H9 (cell line): Measurements from ENCODE around the gene IGFL2. TPM values are rescaled to one million over a fixed set of nuclear protein-coding genes. Genes with fewer than 3 reads are reported as not detected.

Experiments used
- DNase-seq: peaks from one replicate; pipeline ENCODE4 v3.0.0-alpha.2; 2017
- H2AFZ ChIP-seq: one replicate; pipeline ENCODE4 v1.6.1; 2013; ENCODE audit warnings: mild to moderate bottlenecking, low read length, control low read depth, moderate library complexity
- H2AK5ac ChIP-seq: 2 replicates; pipeline ENCODE4 v1.6.1; 2013; ENCODE audit warnings: low read length, control low read depth, mixed read lengths; ENCODE audit not compliant: insufficient read length
- H2BK120ac ChIP-seq: one replicate; pipeline ENCODE4 v1.6.1; 2013; ENCODE audit warnings: low read depth, mild to moderate bottlenecking, low read length, control low read depth, inconsistent platforms; ENCODE audit not compliant: poor library complexity, severe bottlenecking
- H2BK12ac ChIP-seq: 2 replicates; pipeline ENCODE4 v1.6.1; 2013; ENCODE audit warnings: low read length, control low read depth, mixed read lengths, low read depth; ENCODE audit not compliant: insufficient read length
- H2BK15ac ChIP-seq: 2 replicates; pipeline ENCODE4 v1.6.1; 2013; ENCODE audit warnings: low read depth, low read length, control low read depth
- H2BK20ac ChIP-seq: one replicate; pipeline ENCODE4 v1.6.1; 2013; ENCODE audit warnings: low read depth, mild to moderate bottlenecking, low read length, control low read depth, inconsistent platforms; ENCODE audit not compliant: poor library complexity, severe bottlenecking
- H2BK5ac ChIP-seq: 2 replicates; pipeline ENCODE4 v1.6.1; 2013; ENCODE audit warnings: low read length, control low read depth, mixed read lengths; ENCODE audit not compliant: insufficient read length
- H3K14ac ChIP-seq: 2 replicates; pipeline ENCODE4 v1.6.1; 2013; ENCODE audit warnings: low read length, control low read depth; ENCODE audit not compliant: insufficient read depth
- H3K18ac ChIP-seq: 2 replicates; pipeline ENCODE4 v1.6.1; 2013; ENCODE audit warnings: low read depth, mild to moderate bottlenecking, mixed read lengths, low read length, control low read depth; ENCODE audit not compliant: insufficient read length
- H3K23ac ChIP-seq: 2 replicates; pipeline ENCODE4 v1.6.1; 2013; ENCODE audit warnings: low read length, control low read depth, mixed read lengths, low read depth; ENCODE audit not compliant: insufficient read length
- H3K23me2 ChIP-seq: 2 replicates; pipeline ENCODE4 v1.6.1; 2013; ENCODE audit warnings: low read depth, mild to moderate bottlenecking, mixed read lengths, low read length, control low read depth; ENCODE audit not compliant: insufficient read length, poor library complexity, severe bottlenecking
- H3K27ac ChIP-seq: 2 replicates; pipeline ENCODE4 v1.5.1; 2013; ENCODE audit warnings: low read length, control low read depth, mixed read lengths, low read depth; ENCODE audit not compliant: insufficient read length
- H3K27me3 ChIP-seq: 2 replicates; pipeline ENCODE4 v1.6.1; 2013; ENCODE audit warnings: low read length, control low read depth, inconsistent platforms; ENCODE audit not compliant: insufficient read depth
- H3K4ac ChIP-seq: 2 replicates; pipeline ENCODE4 v1.6.1; 2013; ENCODE audit warnings: low read depth, mild to moderate bottlenecking, control low read depth, inconsistent platforms, low read length, moderate library complexity
- H3K4me1 ChIP-seq: 2 replicates; pipeline ENCODE4 v1.6.1; 2013; ENCODE audit warnings: low read length, control low read depth, inconsistent platforms; ENCODE audit not compliant: insufficient read depth
- H3K4me2 ChIP-seq: 2 replicates; pipeline ENCODE4 v1.6.1; 2013; ENCODE audit warnings: low read length, control low read depth, mixed read lengths; ENCODE audit not compliant: insufficient read length, insufficient read depth
- H3K56ac ChIP-seq: 2 replicates; pipeline ENCODE4 v1.6.1; 2013; ENCODE audit warnings: low read depth, mild to moderate bottlenecking, mixed read lengths, low read length, control low read depth; ENCODE audit not compliant: insufficient read length
- H3K79me1 ChIP-seq: 2 replicates; pipeline ENCODE4 v1.6.1; 2013; ENCODE audit warnings: low read depth, mild to moderate bottlenecking, moderate library complexity, low read length, control low read depth, inconsistent platforms; ENCODE audit not compliant: insufficient read depth, poor library complexity, severe bottlenecking
- H3K79me2 ChIP-seq: 2 replicates; pipeline ENCODE4 v1.6.1; 2013; ENCODE audit warnings: low read length, control low read depth, inconsistent platforms; ENCODE audit not compliant: insufficient read depth
- H3K9ac ChIP-seq: 2 replicates; pipeline ENCODE4 v1.6.1; 2013; ENCODE audit warnings: low read length, control low read depth, mixed read lengths; ENCODE audit not compliant: insufficient read length; ENCODE audit errors: extremely low read depth
- H3K9me3 ChIP-seq: one replicate; pipeline ENCODE4 v1.6.1; 2013; ENCODE audit warnings: low read depth, low read length, inconsistent platforms; ENCODE audit not compliant: control insufficient read depth
- H3T11ph ChIP-seq: one replicate; pipeline ENCODE4 v1.6.1; 2013; ENCODE audit warnings: mild to moderate bottlenecking, low read length, control low read depth, inconsistent platforms
- H4K20me1 ChIP-seq: one replicate; pipeline ENCODE4 v1.6.1; 2013; ENCODE audit not compliant: control insufficient read depth, insufficient read length, insufficient read depth
- H4K5ac ChIP-seq: 2 replicates; pipeline ENCODE4 v1.6.1; 2013; ENCODE audit warnings: low read depth, mild to moderate bottlenecking, mixed read lengths, low read length, control low read depth; ENCODE audit not compliant: insufficient read length
- H4K8ac ChIP-seq: replicated peaks from 2 replicates; pipeline ENCODE4 v1.6.1; 2013; ENCODE audit warnings: low read length, control low read depth, mixed read lengths, low read depth; ENCODE audit not compliant: insufficient read length
- H4K91ac ChIP-seq: 2 replicates; pipeline ENCODE4 v1.6.1; 2013; ENCODE audit warnings: low read depth, mild to moderate bottlenecking, moderate library complexity, mixed read lengths, low read length, control low read depth; ENCODE audit not compliant: insufficient read length
- H3K27ac Mint-ChIP-seq, 3 experiments: 2 replicates in 2 of 3; 3 replicates in 1 of 3; pipeline ENCODE4 v1.8.0; 2020 to 2021; ENCODE audit warnings: mixed read lengths in 3 of 3, mild to moderate bottlenecking in 1 of 3, moderate library complexity in 1 of 3
- H3K27me3 Mint-ChIP-seq: 2 replicates; pipeline ENCODE4 v1.8.0; 2021; ENCODE audit warnings: low read depth, mild to moderate bottlenecking, moderate library complexity, mixed read lengths
- H3K36me3 Mint-ChIP-seq, 3 experiments: 2 replicates in 2 of 3; 3 replicates in 1 of 3; pipeline ENCODE4 v1.8.0; 2020 to 2021; ENCODE audit warnings: low read depth in 3 of 3, mixed read lengths in 3 of 3; ENCODE audit not compliant: insufficient read depth in 1 of 3
- H3K4me1 Mint-ChIP-seq, 2 experiments: 2 replicates each; pipeline ENCODE4 v1.8.0; 2020; ENCODE audit warnings: mixed read lengths in 2 of 2
- H3K4me3 Mint-ChIP-seq, 2 experiments: 2 replicates in 1 of 2; 3 replicates in 1 of 2; pipeline ENCODE4 v1.8.0; 2020 to 2021; ENCODE audit warnings: mild to moderate bottlenecking in 2 of 2, mixed read lengths in 2 of 2, moderate library complexity in 1 of 2
- H3K9me3 Mint-ChIP-seq, 2 experiments: 2 replicates in 1 of 2; 3 replicates in 1 of 2; pipeline ENCODE4 v1.8.0; 2020; ENCODE audit warnings: mild to moderate bottlenecking in 2 of 2, mixed read lengths in 2 of 2, moderate library complexity in 1 of 2
- WGBS: extraction: QIAGEN DNeasy Blood & Tissue Kit; methylation state at CpG from one replicate; pipeline ENCODE4 v1.1.7; 2013; ENCODE audit warnings: missing lambda C conversion rate, low lambda C conversion rate, mixed read lengths; ENCODE audit not compliant: insufficient read length; ENCODE audit errors: extremely low coverage; 5-methylcytosine and 5-hydroxymethylcytosine counted together
- total RNA-seq: library from RNA; stranded (reverse); gene quantifications from 2 replicates; pipeline ENCODE4 v1.2.1, GENCODE V29; 2021
- TF ChIP-seq, protein P1 (sequence below): fragments of 200-600 bp; sonication (generic); conservative IDR thresholded peaks from 3 replicates; pipeline ENCODE4 v1.8.0; 2021; ENCODE audit warnings: antibody characterized with exemption, mild to moderate bottlenecking

Gene IGFL2
- total RNA-seq, 1 experiment from 2014 or later = not detected

DNA sequence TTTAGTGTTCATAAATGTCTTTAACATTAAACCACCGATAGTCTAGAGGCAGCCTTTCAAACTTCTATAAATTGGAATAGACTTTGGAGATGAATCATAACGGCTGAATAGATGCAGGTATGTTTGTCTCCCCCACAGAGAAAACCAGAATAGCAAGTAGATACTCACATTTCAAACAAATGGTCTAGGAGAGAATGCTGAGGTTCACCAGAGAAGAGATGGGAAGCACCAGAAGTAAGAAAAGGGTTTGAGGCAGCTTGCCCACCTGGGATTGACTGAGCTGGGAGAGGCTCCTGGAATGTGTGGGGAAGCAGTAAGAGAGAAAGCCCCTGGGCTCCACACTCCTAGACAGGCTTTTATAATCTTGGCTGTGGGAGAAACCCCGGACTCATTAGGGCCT, 29.9 kb upstream of the IGFL2 start:
- H3K9ac ChIP-seq = no peak overlapping the region
- H3K27ac ChIP-seq = no peak overlapping the region
- no peaks in the 10 kb centered on the region for H3K9me3 ChIP-seq
- no peak overlapping the region for H3K56ac ChIP-seq
- H2BK120ac ChIP-seq = no peak overlapping the region
- no peaks in the 10 kb centered on the region for H3K79me1 ChIP-seq
- H3K14ac ChIP-seq = no peak overlapping the region
- H2AFZ ChIP-seq = no peak overlapping the region
- Mint-ChIP-seq H3K27me3 (peaks cover 2% of the 10 kb centered on the region; the same call in 1 of the 2 replicates), H3K4me3 (no peak overlapping the region), H3K27ac (no peak overlapping the region), H3K36me3 (peaks cover 0 to 9% (median 2%) of the 10 kb centered on the region in 3 experiments; a peak in 4 of 7 replicates), H3K4me1 (peaks cover 19 to 22% of the 10 kb centered on the region in 2 experiments), H3K9me3 (peaks cover 8 to 11% of the 10 kb centered on the region in 2 experiments)
- H3T11ph ChIP-seq = no peak overlapping the region
- H3K18ac ChIP-seq = no peak overlapping the region
- no peak overlapping the region for H3K23ac ChIP-seq
- no peaks in the 10 kb centered on the region; the same call in 1 of the 2 replicates for H3K4me1 ChIP-seq
- TF ChIP-seq, protein P1, sequence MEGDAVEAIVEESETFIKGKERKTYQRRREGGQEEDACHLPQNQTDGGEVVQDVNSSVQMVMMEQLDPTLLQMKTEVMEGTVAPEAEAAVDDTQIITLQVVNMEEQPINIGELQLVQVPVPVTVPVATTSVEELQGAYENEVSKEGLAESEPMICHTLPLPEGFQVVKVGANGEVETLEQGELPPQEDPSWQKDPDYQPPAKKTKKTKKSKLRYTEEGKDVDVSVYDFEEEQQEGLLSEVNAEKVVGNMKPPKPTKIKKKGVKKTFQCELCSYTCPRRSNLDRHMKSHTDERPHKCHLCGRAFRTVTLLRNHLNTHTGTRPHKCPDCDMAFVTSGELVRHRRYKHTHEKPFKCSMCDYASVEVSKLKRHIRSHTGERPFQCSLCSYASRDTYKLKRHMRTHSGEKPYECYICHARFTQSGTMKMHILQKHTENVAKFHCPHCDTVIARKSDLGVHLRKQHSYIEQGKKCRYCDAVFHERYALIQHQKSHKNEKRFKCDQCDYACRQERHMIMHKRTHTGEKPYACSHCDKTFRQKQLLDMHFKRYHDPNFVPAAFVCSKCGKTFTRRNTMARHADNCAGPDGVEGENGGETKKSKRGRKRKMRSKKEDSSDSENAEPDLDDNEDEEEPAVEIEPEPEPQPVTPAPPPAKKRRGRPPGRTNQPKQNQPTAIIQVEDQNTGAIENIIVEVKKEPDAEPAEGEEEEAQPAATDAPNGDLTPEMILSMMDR = no peak
- no peak overlapping the region for H4K91ac ChIP-seq
- H4K5ac ChIP-seq = no peak overlapping the region
- H2BK20ac ChIP-seq = no peak overlapping the region
- H2BK5ac ChIP-seq = no peak overlapping the region
- H4K20me1 ChIP-seq = no peaks in the 10 kb centered on the region
- WGBS = no CpG with 5 or more reads among the region's 3 CpGs
- H2AK5ac ChIP-seq = no peak overlapping the region
- H4K8ac ChIP-seq = no peak overlapping the region
- no peak overlapping the region for H2BK12ac ChIP-seq
- no peak overlapping the region for H3K4me2 ChIP-seq
- H2BK15ac ChIP-seq = no peak overlapping the region
- no peak overlapping the region for H3K4ac ChIP-seq
- DNase-seq = no peak
- H3K23me2 ChIP-seq = no peaks in the 10 kb centered on the region
- no peaks in the 10 kb centered on the region for H3K27me3 ChIP-seq
- H3K79me2 ChIP-seq = no peaks in the 10 kb centered on the region
